Loucy (cell line): ENCODE data around the gene MS4A10.

Experiments
- CTCF ChIP-seq: fragments of 200-600 bp; sonication (generic); conservative IDR thresholded peaks from 2 replicates; pipeline ENCODE4 v1.5.1; 2014; ENCODE audit warnings: mild to moderate bottlenecking, antibody characterized with exemption, low read length
- EZH2phosphoT487 ChIP-seq: fragments of 200-600 bp; IDR thresholded peaks from 2 replicates; pipeline ENCODE4 v1.6.1; 2018; ENCODE audit warnings: antibody characterized with exemption, mild to moderate bottlenecking, moderate library complexity, borderline replicate concordance

- TF ChIP-seq CTCF (no peak), EZH2phosphoT487 (no peak)
Observed at GRCh38 chr11:60791153-60791933, 6.2 kb downstream of the MS4A10 start.
